HEK293T (cell line): ENCODE measurements around the gene LNP1.

Source experiments
- CTCF ChIA-PET: fragments of 350-600 bp; formaldehyde crosslinking; extraction: SDS; loops from one replicate; lab custom pipeline; 2021; ENCODE audit warnings: antibody characterized with exemption, inconsistent platforms; lab: Yijun Ruan, JAX
- POLR2A ChIA-PET: fragments of 350-600 bp; formaldehyde crosslinking; extraction: SDS; loops from one replicate; lab custom pipeline; 2020; ENCODE audit warnings: antibody characterized with exemption, inconsistent platforms; lab: Yijun Ruan, JAX
- DNase-seq: peaks from one replicate; pipeline ENCODE4 v3.0.0; 2012; ENCODE audit warnings: mixed read lengths; ENCODE audit errors: extremely low spot score
- ARNT ChIP-seq: fragments of 450-650 bp; IDR thresholded peaks from 2 replicates; pipeline ENCODE4 v1.6.1; 2017; ENCODE audit warnings: mild to moderate bottlenecking
- BHLHE40 ChIP-seq: fragments of 450-650 bp; IDR thresholded peaks from 2 replicates; pipeline ENCODE4 v1.6.1; 2016; ENCODE audit warnings: mild to moderate bottlenecking, moderate library complexity, borderline replicate concordance
- CTBP1 ChIP-seq: fragments of 450-650 bp; IDR thresholded peaks from 2 replicates; pipeline ENCODE4 v1.6.1; 2016; ENCODE audit warnings: borderline replicate concordance
- ELF4 ChIP-seq: fragments of 450-650 bp; IDR thresholded peaks from 2 replicates; pipeline ENCODE4 v1.6.1; 2017; ENCODE audit warnings: antibody characterized with exemption
- FOXA1 ChIP-seq: fragments of 450-650 bp; IDR thresholded peaks from 2 replicates; pipeline ENCODE4 v1.6.1; 2016; ENCODE audit warnings: mild to moderate bottlenecking
- FOXK2 ChIP-seq: fragments of 450-650 bp; IDR thresholded peaks from 2 replicates; pipeline ENCODE4 v1.6.1; 2016; ENCODE audit warnings: mild to moderate bottlenecking
- FOXM1 ChIP-seq: fragments of 450-650 bp; IDR thresholded peaks from 2 replicates; pipeline ENCODE4 v1.6.1; 2017; ENCODE audit warnings: mild to moderate bottlenecking, borderline replicate concordance
- HDGF ChIP-seq: fragments of 450-650 bp; IDR thresholded peaks from 2 replicates; pipeline ENCODE4 v1.6.1; 2017; ENCODE audit warnings: antibody characterized with exemption, borderline replicate concordance
- L3MBTL2 ChIP-seq: fragments of 450-650 bp; conservative IDR thresholded peaks from 2 replicates; pipeline ENCODE4 v1.6.1; 2016; ENCODE audit warnings: mild to moderate bottlenecking
- LEF1 ChIP-seq: fragments of 450-650 bp; IDR thresholded peaks from 2 replicates; pipeline ENCODE4 v1.6.1; 2017; ENCODE audit warnings: mild to moderate bottlenecking, borderline replicate concordance
- NFRKB ChIP-seq: fragments of 450-650 bp; IDR thresholded peaks from 2 replicates; pipeline ENCODE4 v1.6.1; 2016; ENCODE audit warnings: mild to moderate bottlenecking, moderate library complexity
- PKNOX1 ChIP-seq: fragments of 450-650 bp; IDR thresholded peaks from 2 replicates; pipeline ENCODE4 v1.6.1; 2016
- SP1 ChIP-seq: fragments of 450-650 bp; IDR thresholded peaks from 2 replicates; pipeline ENCODE4 v1.6.1; 2017
- SUZ12 ChIP-seq: fragments of 450-650 bp; IDR thresholded peaks from 2 replicates; pipeline ENCODE4 v1.6.1; 2016; ENCODE audit warnings: mild to moderate bottlenecking
- TARDBP ChIP-seq: fragments of 450-650 bp; IDR thresholded peaks from 2 replicates; pipeline ENCODE4 v1.6.1; 2016
- ZNF384 ChIP-seq: fragments of 450-650 bp; IDR thresholded peaks from 2 replicates; pipeline ENCODE4 v1.6.1; 2016

LNP1 gene

DNA sequence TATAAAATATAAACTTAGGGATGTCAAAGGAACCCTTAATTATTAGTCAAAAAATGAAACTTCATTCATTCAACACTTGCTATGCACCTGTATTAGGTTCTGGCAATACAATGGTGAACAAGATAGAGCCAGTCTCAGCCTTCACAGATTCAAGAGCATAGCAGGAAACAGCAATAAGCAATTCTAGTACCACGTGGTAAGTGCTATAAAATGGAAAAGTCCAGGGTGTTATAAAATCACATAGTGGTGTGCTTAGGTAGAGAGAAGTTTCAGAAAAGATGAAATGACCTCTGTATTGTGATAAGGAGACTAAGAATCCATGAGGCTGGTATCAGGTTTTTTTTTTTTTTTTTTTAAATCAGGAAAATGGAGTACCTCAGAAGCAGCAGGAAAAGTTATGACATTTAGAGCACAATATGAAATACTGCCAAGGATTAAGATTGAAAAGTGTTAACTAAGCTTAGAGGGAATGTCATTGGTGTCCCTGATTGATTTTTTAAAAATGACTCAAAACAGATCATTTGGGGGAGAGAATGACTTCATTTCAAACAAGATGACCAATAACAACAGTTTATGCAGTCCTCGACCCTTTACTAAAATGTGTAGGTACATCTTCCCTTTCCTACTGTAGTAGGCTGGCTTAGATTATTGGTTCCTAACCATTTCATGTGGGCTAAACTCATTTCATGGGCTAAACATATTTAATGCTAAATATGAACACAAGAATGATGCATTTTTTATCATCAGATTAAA, 5.5 kb upstream of the LNP1 start:
- no peak for DNase-seq
- no peak for TF ChIP-seq LEF1
- 0 out of 2 replicates have a peak, but pooled peaks have one; percentile 28 for TF ChIP-seq ZNF384
- CTCF ChIA-PET = interaction anchor here (0.7 kb wide), 1 partner anchor 25 kb away, joined by 4 read pairs; no protein-coding TSS in a partner anchor
- POLR2A ChIA-PET = no interaction called here

DNA sequence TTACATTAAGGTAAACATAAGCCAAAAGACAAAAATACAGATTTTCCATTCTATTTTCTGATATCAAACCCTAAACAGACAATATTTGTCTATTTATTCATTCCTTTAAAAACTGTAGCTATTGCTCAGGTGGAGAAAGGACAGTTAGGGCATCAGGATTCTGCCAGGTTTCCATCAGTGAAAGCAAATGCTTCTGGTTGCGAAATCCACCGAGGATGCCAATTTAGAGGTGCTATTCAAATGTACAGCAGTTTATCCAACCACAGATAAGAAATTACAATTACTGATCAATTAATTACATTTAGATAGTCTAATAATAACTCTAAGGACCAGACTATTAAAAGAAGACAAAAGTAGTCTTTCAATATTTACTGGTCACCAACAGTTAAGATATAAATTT, 4.4 kb upstream of the LNP1 start:
- DNase-seq = no peak
- no peak for TF ChIP-seq SUZ12
- TF ChIP-seq ARNT = no peak
- no peak for TF ChIP-seq ELF4
- no peak for TF ChIP-seq SP1
- TF ChIP-seq FOXM1 = no peak
- TF ChIP-seq NFRKB = no peak
- no peak for TF ChIP-seq TARDBP
- no peak for TF ChIP-seq HDGF
- TF ChIP-seq BHLHE40 = no peak
- ChIA-PET CTCF (no interaction called here), POLR2A (no interaction called here)

DNA sequence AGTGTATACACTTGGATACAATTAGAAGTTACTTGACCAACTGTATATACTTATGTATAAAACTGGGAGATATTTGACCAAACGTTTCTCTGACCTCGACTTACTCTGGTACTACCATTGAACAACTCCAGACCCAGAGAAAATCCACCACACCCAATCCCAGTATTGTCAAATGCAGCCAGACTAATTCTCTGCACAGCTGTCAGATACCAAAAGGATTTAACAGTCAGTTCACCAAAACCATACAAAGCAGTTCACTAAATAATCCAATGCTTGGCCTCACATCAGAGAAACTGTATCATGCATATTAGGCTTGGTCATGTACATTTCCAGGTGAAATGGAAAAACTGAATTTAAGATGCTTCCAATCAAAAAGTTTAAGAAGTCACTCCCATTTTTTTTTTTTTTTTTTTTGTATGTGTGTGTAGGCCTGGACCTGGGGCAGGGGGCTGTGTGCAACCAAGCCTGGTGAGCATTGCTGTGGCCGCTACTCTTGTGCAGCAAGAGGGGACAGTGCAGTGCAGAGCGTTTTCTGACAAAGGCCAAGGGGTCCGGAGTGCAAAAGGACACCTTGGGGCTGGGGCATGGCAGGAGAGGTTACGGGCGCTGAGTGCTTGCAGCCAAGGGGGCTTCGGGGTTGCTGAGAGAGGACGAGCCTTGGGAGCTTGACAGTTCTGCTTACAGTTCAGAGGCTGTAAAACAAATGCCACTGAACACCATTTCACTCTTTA, 1.8 kb upstream of the LNP1 start:
- POLR2A ChIA-PET = interaction anchor here (1.3 kb wide), 1 partner anchor 19 kb away, joined by 3 read pairs; no protein-coding TSS in a partner anchor
- DNase-seq = no peak
- CTCF ChIA-PET = no interaction called here
- TF ChIP-seq BHLHE40 = no peak
- TF ChIP-seq NFRKB = no peak
- no peak for TF ChIP-seq SUZ12
- TF ChIP-seq LEF1 = no peak
- no peak for TF ChIP-seq ZNF384
- no peak for TF ChIP-seq L3MBTL2
- TF ChIP-seq HDGF = no peak
- TF ChIP-seq PKNOX1 = no peak
- no peak for TF ChIP-seq FOXM1
- TF ChIP-seq CTBP1 = no peak
- no peak for TF ChIP-seq ELF4
- no peak for TF ChIP-seq TARDBP
- TF ChIP-seq FOXA1 = no peak
- no peak for TF ChIP-seq FOXK2
- TF ChIP-seq ARNT = no peak
- TF ChIP-seq SP1 = no peak

GRCh38 chr3:100400419-100400779, 940 bp upstream of the LNP1 start:
- ChIA-PET CTCF (no interaction called here), POLR2A (interaction anchor here (1.3 to 2.6 kb wide), 3 partner anchors 20 to 66 kb away, joined by 3 to 16 read pairs (median 12); partner anchors contain the start of gene NIT2)
- peak; percentile 17 for DNase-seq
- no peak for TF ChIP-seq TARDBP
- TF ChIP-seq CTBP1 = no peak
- TF ChIP-seq BHLHE40 = no peak
- no peak for TF ChIP-seq SUZ12
- TF ChIP-seq ARNT = no peak
- TF ChIP-seq SP1 = no peak
- TF ChIP-seq HDGF = no peak
- TF ChIP-seq NFRKB = no peak
- no peak for TF ChIP-seq LEF1
- TF ChIP-seq FOXK2 = no peak
- no peak for TF ChIP-seq ZNF384
- TF ChIP-seq L3MBTL2 = no peak
- TF ChIP-seq PKNOX1 = no peak
- no peak for TF ChIP-seq ELF4

GRCh38 chr3:100401674-100402041, 319 bp downstream of the LNP1 start:
- TF ChIP-seq FOXA1 (no peak), PKNOX1 (no peak), L3MBTL2 (no peak; the same call in none of the 2 replicates), ELF4 (no peak), TARDBP (no peak), FOXK2 (no peak), ARNT (no peak)
- DNase-seq = peak; percentile 31
- CTCF ChIA-PET = no interaction called here
- POLR2A ChIA-PET = interaction anchor here (0.7 to 2.6 kb wide), 21 partner anchors 9 to 389 kb away, joined by 3 to 16 read pairs (median 5); partner anchors contain the start of gene NIT2

GRCh38 chr3:100402256-100402655, 917 bp downstream of the LNP1 start:
- TF ChIP-seq NFRKB = no peak
- no peak for TF ChIP-seq FOXA1
- TF ChIP-seq PKNOX1 = no peak
- TF ChIP-seq ELF4 = no peak
- TF ChIP-seq TARDBP = no peak
- no peak for TF ChIP-seq CTBP1
- peak; percentile 74 for TF ChIP-seq ZNF384
- ChIA-PET CTCF (interaction anchor here (0.7 kb wide), 2 partner anchors 23 to 740 kb away, joined by 3 read pairs; no protein-coding TSS in a partner anchor), POLR2A (interaction anchor here (0.6 to 2.6 kb wide), 15 partner anchors 8 to 308 kb away, joined by 3 to 16 read pairs (median 5); partner anchors contain the start of gene NIT2)
- DNase-seq = no peak
